Neutrophil (primary cell): ENCODE data around the gene SBNO2.

Experiments used
- H3K27ac ChIP-seq: fragments of 200-600 bp; sonication (generic); 2 replicates; pipeline ENCODE4 v1.5.1; 2016; ENCODE audit warnings: mild to moderate bottlenecking, moderate library complexity
- H3K27me3 ChIP-seq: fragments of 200-600 bp; sonication (generic); 2 replicates; pipeline ENCODE4 v1.6.0; 2016; ENCODE audit warnings: mild to moderate bottlenecking
- H3K36me3 ChIP-seq: fragments of 200-600 bp; sonication (generic); 2 replicates; pipeline ENCODE4 v1.5.1; 2017
- H3K4me1 ChIP-seq, 2 experiments: fragments of 200-600 bp in 1 of 2; sonication (generic) in 1 of 2; 1 replicate in 1 of 2; 2 replicates in 1 of 2; pipeline versions ENCODE4 v1.5.1 to v1.6.1; 2013 to 2016; ENCODE audit warnings: low read depth in 1 of 2, low read length in 1 of 2, mild to moderate bottlenecking in 1 of 2, moderate library complexity in 1 of 2; ENCODE audit not compliant: control insufficient read depth in 1 of 2, insufficient read depth in 1 of 2
- H3K4me3 ChIP-seq, 2 experiments: fragments of 200-600 bp in 1 of 2; sonication (generic) in 1 of 2; 1 replicate in 1 of 2; 2 replicates in 1 of 2; pipeline ENCODE4 v1.5.1; 2013 to 2016; ENCODE audit warnings: low read depth in 1 of 2, low read length in 1 of 2, mild to moderate bottlenecking in 1 of 2, moderate library complexity in 1 of 2
- H3K9me3 ChIP-seq: fragments of 200-600 bp; sonication (generic); 2 replicates; pipeline ENCODE4 v1.5.1; 2016
- CTCF ChIP-seq: fragments of 200-600 bp; sonication (generic); IDR thresholded peaks from 2 replicates; pipeline ENCODE4 v1.5.1; 2016; ENCODE audit warnings: antibody characterized with exemption

SBNO2 gene

GRCh38 chr19:1122972-1123363 is 51.1 kb downstream of the SBNO2 start:
- no peaks in the 10 kb centered on the region for H3K27me3 ChIP-seq
- no peak overlapping the region for H3K4me3 ChIP-seq
- peaks cover 100% of the 10 kb centered on the region for H3K36me3 ChIP-seq
- no peaks in the 10 kb centered on the region for H3K9me3 ChIP-seq
- H3K4me1 ChIP-seq = peaks cover 0 to 3% of the 10 kb centered on the region in 2 experiments
- no peak overlapping the region for H3K27ac ChIP-seq
- TF ChIP-seq CTCF = no peak

- H3K4me1 ChIP-seq = peaks cover 0 to 3% of the 10 kb centered on the region in 2 experiments
- TF ChIP-seq CTCF = no peak
- no peaks in the 10 kb centered on the region for H3K27me3 ChIP-seq
- no peak overlapping the region for H3K4me3 ChIP-seq
- H3K36me3 ChIP-seq = peaks cover 100% of the 10 kb centered on the region
- no peak overlapping the region for H3K27ac ChIP-seq
- no peaks in the 10 kb centered on the region for H3K9me3 ChIP-seq
These were observed 51.8 kb downstream of the SBNO2 start for GRCh38 chr19:1122021-1122971.

GRCh38 chr19:1121395-1121794 is 52.7 kb downstream of the SBNO2 start:
- no peaks in the 10 kb centered on the region for H3K9me3 ChIP-seq
- peak overlapping the region; percentile 13 for H3K27ac ChIP-seq
- H3K4me3 ChIP-seq = no peak overlapping the region
- no peak for TF ChIP-seq CTCF
- no peaks in the 10 kb centered on the region for H3K4me1 ChIP-seq
- peaks cover 100% of the 10 kb centered on the region for H3K36me3 ChIP-seq
- H3K27me3 ChIP-seq = no peaks in the 10 kb centered on the region

- no peak overlapping the region for H3K4me3 ChIP-seq
- H3K27me3 ChIP-seq = no peaks in the 10 kb centered on the region
- TF ChIP-seq CTCF = no peak
- peaks cover 100% of the 10 kb centered on the region for H3K36me3 ChIP-seq
- no peak overlapping the region for H3K27ac ChIP-seq
- no peaks in the 10 kb centered on the region for H3K9me3 ChIP-seq
- H3K4me1 ChIP-seq = no peaks in the 10 kb centered on the region
These were observed 54.4 kb downstream of the SBNO2 start for GRCh38 chr19:1119475-1120217.

GRCh38 chr19:1118999-1119398 is 55.1 kb downstream of the SBNO2 start:
- Histone ChIP-seq H3K4me3 (no peak overlapping the region), H3K4me1 (peaks cover 0 to 1% of the 10 kb centered on the region in 2 experiments), H3K27ac (no peak overlapping the region), H3K9me3 (no peaks in the 10 kb centered on the region), H3K27me3 (no peaks in the 10 kb centered on the region), H3K36me3 (peaks cover 100% of the 10 kb centered on the region)
- TF ChIP-seq CTCF = no peak
